HPDE6-E6E7 (cell line): ENCODE measurements around the gene GARRE1.
A peak's percentile ranks its signal among the peaks of the same experiment; 100 is the strongest.
"Not testable (repeated sequence)": the region's sequence is repeated elsewhere in the genome, so short reads cannot be mapped to it uniquely, and the experiment has no call there.

ENCODE experiments used
- DNase-seq: peaks from one replicate; pipeline ENCODE4 v3.0.0; 2011; ENCODE audit warnings: missing footprints; ENCODE audit errors: extremely low spot score

Gene GARRE1, protein sequence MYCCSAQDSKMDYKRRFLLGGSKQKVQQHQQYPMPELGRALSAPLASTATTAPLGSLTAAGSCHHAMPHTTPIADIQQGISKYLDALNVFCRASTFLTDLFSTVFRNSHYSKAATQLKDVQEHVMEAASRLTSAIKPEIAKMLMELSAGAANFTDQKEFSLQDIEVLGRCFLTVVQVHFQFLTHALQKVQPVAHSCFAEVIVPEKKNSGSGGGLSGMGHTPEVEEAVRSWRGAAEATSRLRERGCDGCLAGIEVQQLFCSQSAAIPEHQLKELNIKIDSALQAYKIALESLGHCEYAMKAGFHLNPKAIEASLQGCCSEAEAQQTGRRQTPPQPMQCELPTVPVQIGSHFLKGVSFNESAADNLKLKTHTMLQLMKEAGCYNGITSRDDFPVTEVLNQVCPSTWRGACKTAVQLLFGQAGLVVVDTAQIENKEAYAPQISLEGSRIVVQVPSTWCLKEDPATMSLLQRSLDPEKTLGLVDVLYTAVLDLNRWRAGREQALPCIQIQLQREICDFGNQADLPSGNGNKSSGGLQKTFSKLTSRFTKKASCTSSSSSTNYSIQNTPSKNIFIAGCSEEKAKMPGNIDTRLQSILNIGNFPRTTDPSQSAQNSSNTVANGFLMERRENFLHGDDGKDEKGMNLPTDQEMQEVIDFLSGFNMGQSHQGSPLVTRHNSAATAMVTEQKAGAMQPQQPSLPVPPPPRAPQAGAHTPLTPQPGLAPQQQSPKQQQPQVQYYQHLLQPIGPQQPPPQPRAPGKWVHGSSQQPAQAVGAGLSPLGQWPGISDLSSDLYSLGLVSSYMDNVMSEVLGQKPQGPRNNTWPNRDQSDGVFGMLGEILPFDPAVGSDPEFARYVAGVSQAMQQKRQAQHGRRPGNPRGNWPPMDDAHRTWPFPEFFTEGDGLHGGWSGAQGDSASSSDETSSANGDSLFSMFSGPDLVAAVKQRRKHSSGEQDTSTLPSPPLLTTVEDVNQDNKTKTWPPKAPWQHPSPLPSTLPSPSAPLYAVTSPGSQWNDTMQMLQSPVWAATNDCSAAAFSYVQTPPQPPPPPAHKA (N-terminal part only)

GRCh38 chr19:34254046-34254697, at the start of gene GARRE1:
Gene GARRE1, plus strand, starts transcription at chr19:34254554. Its CDS starts 45,920 bp downstream, at chr19:34300474.
- DNase-seq: no peak

DNA sequence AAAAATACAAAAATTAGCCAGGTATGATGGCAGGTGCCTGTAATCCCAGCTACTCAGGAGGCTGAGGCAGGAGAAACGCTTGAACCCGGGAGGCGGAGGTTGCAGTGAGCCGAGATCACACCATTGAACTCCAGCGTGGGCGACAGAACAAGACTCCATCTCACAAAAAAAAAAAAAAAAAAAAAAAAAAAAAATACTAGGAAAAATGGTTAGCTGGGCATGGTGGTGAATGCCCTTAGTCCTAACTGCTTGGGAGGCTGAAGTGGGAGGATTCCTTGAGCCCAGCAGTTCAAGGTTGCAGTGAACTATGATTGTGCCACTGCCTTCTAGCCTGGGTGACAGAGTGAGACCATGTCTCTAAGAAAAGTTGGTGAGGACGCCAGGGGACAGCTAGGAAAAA, 49.0 kb upstream of the GARRE1 start:
- DNase-seq: not testable (repeated sequence)

GRCh38 chr19:34208291-34208884, 46.0 kb upstream of the GARRE1 start:
- no peak for DNase-seq

DNA sequence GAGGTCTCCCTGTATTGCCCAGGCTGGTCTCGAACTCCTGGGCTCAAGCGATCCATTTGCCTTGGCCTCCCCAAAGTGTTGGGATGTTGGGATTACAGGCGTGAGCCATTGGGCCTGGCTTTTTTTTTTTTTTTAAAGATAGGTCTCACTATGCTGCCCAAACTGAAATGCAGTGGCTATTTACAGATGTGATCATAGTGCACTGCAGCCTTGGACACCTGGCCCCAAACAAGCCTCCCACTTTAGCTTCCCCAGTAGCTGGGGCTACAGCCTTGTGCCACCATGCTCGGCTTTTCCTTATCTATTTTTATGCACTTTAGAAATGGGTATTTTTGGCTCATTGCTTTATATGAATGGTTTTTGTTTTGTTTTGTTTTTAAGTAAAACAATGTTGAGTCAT, 44.6 kb upstream of the GARRE1 start:
- DNase-seq: no peak

GRCh38 chr19:34213283-34213682, 41.1 kb upstream of the GARRE1 start:
- no peak for DNase-seq

GRCh38 chr19:34214040-34214439, 40.3 kb upstream of the GARRE1 start:
- DNase-seq: no peak

GRCh38 chr19:34215006-34215665, 39.2 kb upstream of the GARRE1 start:
- DNase-seq: no peak

DNA sequence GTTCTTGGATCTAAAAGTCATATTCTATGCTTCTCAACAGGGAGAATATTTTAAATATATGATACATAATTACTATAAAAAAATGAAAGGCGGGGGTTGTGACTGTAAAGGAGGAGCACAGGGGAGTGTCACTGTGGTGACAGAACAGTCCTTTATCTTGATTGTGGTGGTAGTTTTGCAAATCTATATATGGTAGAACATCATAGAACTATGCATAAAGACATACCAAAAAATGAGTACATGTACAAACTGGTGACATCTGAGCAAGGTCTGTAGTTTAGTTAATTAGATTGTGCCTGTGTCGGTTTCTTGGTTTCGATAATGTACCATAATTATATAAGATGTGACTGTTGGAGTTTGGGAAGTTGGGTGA, 38.7 kb upstream of the GARRE1 start:
- DNase-seq: no peak

DNA sequence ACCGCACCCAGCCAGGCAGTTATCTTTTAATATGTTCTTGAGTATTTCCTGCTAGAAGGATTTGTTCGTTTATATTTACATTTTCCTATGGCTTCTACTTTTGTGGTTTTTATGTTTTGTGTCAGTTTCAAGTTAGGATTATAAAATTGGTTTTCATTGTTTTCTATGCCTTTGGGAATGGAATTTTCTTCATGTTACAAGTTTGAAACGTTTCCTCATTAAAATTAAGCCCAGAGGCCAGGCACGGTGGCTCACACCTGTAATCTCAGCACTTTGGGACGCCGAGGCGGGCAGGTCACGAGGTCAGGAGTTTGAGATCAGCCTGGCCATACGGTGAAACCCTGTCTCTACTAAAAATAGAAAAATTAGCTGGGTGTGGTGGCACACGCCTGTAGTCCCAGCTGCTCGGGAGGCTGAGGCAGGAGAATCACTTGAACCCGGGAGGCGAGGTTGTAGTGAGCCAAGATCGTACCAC, 37.6 kb upstream of the GARRE1 start:
- DNase-seq: not testable (repeated sequence)

- no peak for DNase-seq
Measured at GRCh38 chr19:34217952-34218817, 36.2 kb upstream of the GARRE1 start.

DNA sequence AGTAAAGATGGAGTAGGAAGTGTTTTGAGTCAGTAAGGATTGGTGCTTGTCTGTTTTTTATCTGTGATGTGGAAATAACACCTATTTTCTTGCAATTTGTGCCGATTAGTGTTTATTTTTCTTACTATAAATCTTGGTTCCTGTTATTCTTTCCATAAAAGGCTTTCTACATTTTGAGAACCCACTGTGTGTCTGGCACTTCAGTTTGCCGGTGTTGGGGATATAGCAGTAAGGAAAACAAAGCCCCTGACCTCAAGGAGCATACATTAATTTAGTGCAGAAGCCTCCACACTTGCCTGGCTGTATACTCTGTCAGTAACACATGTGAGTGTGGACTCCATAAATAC, 35.6 kb upstream of the GARRE1 start:
- no peak for DNase-seq

DNA sequence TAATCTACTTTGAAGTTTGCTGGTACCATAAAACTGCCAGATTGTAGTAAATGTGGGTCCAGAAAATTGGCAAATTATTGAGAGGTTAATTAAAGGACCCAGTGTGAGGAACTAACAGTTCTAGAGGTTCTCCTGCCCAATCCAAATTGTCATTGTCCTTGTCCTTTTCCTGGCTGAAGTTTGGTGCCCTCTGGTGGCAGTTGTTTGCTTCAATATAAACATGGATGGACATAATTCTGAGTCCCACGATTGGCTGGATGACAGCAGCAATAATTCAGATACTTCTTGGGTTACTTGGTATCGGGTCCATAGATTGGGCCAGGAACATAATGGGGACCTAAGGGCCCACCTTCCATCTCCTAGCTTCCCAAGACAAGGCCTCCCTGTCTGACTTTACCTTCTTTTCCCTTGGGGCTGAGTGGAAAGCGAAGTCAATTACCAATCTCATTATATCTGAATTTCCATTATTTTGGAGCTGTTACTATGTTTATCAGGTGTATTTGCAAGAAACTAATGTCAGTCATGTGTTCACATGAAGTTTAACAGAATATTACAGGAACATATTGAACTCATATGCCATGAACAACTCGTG, 33.8 kb upstream of the GARRE1 start:
- peak; percentile 22 for DNase-seq

DNA sequence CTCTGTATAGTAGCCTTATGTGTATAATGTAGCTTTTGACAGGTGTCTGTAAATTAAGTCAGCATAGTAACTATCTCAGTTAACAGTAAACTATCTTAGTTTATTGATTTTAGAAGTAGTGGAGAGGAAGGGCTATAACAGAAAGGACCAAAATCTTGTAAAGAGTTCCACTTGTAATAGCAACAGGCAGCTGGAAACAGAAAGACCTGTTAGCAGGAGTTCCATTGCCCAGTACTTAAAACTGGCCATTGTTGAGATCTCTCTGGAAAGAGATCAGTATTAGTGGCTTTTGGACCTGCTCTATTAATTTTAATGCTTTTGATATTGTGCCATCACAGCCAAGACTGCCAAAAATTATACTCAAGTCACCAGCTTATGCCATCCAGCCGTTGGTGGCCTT, 32.0 kb upstream of the GARRE1 start:
- no peak for DNase-seq

GRCh38 chr19:34224996-34225658, 29.2 kb upstream of the GARRE1 start:
- no peak for DNase-seq

- DNase-seq: no peak
Measured at GRCh38 chr19:34225659-34226015, 28.7 kb upstream of the GARRE1 start.

- DNase-seq: no peak
Measured at GRCh38 chr19:34226036-34226435, 28.3 kb upstream of the GARRE1 start.

DNA sequence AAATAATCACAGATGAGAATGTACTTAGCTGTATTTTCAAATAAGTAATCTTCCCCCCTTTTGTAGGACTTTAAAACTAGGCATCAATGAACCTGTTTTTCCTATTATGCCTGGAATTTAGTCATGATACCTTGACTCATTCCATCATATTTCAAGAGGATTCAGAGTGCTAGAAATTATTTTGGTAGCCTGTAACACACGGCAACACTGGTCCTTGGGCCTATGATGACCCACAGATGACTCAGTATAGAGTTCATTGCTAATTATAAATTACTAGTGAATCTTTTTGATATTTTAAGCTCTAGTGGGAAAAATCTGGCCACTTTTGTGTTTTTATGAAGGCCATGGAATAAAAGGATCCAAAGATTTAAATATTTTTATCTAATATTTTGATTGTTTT, 26.0 kb upstream of the GARRE1 start:
- DNase-seq: no peak

- DNase-seq: no peak
Measured at GRCh38 chr19:34228762-34229161, 25.6 kb upstream of the GARRE1 start.

DNA sequence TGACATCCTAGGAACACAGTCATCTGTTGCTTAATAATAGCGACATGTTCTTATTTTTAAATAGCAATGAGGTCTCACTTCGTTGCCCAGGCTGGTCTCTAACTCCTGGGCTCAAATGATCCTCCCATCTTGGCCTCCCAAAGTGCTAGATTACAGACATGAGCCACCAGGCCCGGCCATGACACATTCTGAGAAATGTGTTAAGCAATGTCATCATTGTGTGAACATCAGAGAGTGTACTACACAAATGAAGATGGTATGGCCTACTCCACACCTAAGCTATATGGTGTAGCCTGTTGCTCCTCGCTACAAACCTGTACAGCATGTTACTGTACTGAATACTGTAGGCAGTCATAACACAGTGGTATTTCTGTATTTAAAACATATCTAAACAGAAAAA, 24.6 kb upstream of the GARRE1 start:
- no peak for DNase-seq
